HG02642 (cell line): ENCODE results near the gene EPN2.
A peak's percentile ranks its signal among the peaks of the same experiment; 100 is the strongest.

Experiments
- ATAC-seq: cut with Tn5 transposase; IDR thresholded peaks from one replicate; pipeline ENCODE4 v1.9.1; 2021; ENCODE audit warnings: mild to moderate bottlenecking; ENCODE audit not compliant: unreplicated experiment, poor library complexity

The EPN2 gene

DNA sequence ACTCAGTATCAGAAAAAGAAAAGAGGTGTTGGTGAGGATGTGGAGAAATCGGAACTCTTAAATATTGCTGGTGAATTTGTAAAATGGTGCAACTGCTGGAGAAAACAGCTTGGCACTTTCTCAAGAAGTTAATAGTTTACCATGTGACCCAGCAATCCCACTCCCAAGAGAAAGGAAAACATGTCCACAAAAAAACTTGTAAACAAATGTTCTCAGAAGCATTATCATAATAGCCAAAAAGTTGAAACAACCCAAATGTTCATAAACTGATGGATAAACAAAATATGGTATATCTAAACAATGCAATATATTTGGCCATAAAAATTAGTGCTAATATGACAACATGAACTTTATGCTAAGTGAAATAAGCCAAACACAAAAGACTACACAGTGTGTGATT, 138.6 kb downstream of the EPN2 start:
- no peak for ATAC-seq

- no peak for ATAC-seq
These were observed 139.6 kb downstream of the EPN2 start for GRCh38 chr17:19376811-19377210.

DNA sequence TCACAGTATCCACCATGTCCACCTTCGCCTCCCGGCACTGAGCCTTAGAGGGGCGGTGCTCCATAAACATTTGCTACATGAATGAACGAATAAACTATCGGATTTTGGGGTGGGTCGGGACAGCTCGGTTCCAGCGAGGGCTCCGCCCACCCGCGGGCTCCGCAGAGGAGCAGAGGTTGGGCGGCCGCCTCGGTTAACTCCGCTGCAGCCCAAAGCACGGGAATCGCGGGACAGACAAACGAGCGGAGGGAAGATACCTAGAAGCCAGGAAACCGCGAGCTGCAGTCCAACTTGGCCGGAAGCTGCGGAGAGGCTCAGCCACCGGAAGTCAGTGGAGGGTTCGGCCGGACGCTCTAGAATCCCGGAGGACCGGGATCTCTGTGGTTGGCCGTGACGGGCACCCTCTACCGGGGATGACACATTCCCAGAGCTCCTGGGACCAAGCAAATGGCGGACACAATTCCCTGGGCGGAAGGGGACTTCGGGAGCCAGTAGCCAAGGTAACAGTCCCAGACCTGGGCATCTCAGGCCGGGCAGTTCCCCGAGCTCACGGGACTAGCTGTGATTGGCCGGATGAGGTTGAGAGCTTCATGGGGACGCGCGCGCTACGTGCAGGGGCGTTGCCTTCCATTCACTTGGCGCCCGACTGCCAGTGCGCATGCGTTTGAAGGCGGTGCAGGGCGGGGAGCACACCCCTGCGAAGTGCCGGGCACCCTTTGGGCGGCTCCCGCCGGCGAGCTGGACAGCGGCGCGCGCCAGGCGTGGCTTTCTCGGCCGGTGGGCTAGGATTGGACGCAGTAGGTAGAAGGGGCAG, 140.6 kb downstream of the EPN2 start:
- ATAC-seq = peak; percentile 90

DNA sequence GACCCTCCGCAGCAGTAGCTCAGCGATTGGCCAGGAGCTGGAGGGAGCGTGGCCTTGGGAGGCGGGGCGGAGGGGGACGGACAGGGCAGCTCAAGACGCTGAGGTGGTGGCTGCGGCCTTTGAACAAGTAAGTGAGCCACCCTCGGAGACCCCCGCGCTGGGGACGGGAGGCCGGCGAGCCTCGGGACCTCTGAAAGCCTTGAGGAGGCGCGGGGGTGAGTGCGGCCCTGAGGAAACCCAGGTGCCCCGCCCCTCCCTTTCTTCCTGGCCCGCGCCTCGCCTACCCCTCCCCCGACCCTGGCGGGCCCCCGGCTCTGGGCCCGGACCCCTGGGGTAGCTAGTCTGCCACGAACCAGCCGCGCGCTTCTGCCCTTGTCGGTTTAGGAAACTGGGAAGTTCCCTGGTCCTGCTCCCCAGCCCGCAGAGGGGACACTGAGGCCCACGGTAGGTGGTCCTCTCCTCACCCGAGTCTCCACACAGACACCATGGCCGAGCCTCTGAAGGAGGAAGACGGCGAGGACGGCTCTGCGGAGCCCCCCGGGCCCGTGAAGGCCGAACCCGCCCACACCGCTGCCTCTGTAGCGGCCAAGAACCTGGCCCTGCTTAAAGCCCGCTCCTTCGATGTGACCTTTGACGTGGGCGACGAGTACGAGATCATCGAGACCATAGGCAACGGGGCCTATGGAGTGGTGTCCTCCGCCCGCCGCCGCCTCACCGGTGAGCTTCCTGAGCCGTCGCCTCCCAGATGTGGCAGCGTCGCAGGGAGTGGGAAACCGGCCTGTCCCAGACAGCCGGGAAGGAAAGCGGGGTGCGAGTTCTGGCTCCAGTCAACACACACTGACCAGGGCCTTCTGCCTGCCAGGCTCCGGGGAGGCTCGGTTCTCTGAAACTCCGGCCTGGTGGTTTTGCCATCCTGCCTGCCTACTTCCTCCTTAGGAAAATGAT, 141.5 kb downstream of the EPN2 start, which contains the start of gene MAPK7:
TSS of gene MAPK7 (plus strand) at position 83 of the 945 bp plus-strand sequence. CDS start at position 486, 403 bp downstream.
- ATAC-seq = peak; percentile 13

GRCh38 chr17:19379361-19380065, 142.3 kb downstream of the EPN2 start:
- no peak for ATAC-seq

- no peak for ATAC-seq
These were observed 143.5 kb downstream of the EPN2 start for GRCh38 chr17:19380481-19381301.

GRCh38 chr17:19381361-19381740, 144.2 kb downstream of the EPN2 start:
- no peak for ATAC-seq

GRCh38 chr17:19381741-19382444, 144.7 kb downstream of the EPN2 start:
- ATAC-seq = no peak

DNA sequence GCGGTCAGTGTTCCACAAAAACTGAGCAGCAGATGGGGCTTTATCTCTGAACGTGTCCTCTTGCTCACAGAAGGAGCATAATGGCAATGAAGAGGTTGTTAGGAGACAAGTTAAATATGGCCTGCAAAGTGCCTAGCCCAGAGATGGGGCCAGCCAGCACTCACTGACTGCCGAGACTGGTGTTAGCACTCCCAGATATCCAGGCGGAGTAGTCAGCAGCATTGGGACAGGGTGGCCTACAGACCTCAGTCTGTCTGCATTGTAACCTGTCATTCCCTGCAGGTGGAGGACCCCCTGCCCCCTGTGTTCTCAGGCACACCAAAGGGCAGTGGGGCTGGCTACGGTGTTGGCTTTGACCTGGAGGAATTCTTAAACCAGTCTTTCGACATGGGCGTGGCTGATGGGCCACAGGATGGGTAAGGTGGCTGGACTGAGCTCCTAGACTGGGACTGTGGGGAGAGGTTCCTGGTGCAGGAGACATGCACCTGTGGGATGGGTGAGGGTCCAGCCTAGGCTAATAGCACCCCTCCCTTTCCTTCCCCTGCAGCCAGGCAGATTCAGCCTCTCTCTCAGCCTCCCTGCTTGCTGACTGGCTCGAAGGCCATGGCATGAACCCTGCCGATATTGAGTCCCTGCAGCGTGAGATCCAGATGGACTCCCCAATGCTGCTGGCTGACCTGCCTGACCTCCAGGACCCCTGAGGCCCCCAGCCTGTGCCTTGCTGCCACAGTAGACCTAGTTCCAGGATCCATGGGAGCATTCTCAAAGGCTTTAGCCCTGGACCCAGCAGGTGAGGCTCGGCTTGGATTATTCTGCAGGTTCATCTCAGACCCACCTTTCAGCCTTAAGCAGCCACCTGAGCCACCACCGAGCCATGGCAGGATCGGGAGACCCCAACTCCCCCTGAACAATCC, 145.6 kb downstream of the EPN2 start:
- ATAC-seq = no peak

GRCh38 chr17:19383681-19384470, 146.7 kb downstream of the EPN2 start:
- no peak for ATAC-seq

GRCh38 chr17:19384723-19385391, 147.7 kb downstream of the EPN2 start:
- no peak for ATAC-seq

DNA sequence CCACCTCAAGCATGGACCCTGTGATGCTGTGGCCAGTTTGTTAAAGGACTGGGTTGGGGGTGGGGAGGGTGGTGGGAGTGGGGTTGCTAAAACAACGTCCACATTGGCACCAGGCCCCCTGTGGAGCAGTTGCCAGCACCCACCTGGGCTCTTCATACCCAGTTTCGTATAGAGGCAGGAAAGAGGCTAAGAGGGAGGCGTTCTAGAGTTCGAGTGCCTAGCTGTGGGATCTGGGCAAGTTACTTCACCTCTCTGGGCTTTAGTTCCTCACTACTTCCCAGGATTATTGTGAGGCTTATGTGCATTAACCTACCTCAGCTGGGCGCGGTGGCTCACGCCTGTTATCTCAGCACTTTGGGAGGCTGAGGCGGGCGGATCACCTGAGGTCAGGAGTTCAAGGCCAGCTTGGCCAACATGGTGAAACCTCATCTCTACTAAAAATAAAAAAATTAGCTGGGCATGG, 148.4 kb downstream of the EPN2 start:
- ATAC-seq = no peak
